H1 (cell line): Measurements from ENCODE around the gene PCDHB5. TPM values are rescaled to one million over a fixed set of nuclear protein-coding genes. Genes with fewer than 3 reads are reported as not detected.
"Not testable (repeated sequence)": the region's sequence is repeated elsewhere in the genome, so short reads cannot be mapped to it uniquely, and the experiment has no call there.

Experiments used
- CTCF ChIA-PET: fragments of 300-600 bp; sonication (Branson Sonifier 250); formaldehyde crosslinking; loops from one replicate; lab custom pipeline; 2021; ENCODE audit not compliant: partially characterized antibody; lab: Charles Lee
- POLR2A ChIA-PET: fragments of 300-600 bp; sonication (Branson Sonifier 250); formaldehyde crosslinking; loops from one replicate; lab custom pipeline; 2021; ENCODE audit warnings: inconsistent platforms; ENCODE audit not compliant: partially characterized antibody; lab: Charles Lee
- DNase-seq, 2 experiments: peaks; one replicate each; pipeline versions ENCODE4 v3.0.0 to v3.0.0-alpha.2; 2010 to 2022; ENCODE audit warnings: low spot score in 2 of 2, low read depth in 1 of 2, mixed read lengths in 1 of 2
- FAIRE-seq: peaks from 2 replicates; lab custom pipeline; 2011; peaks lifted over from hg19 to GRCh38; lab: Jason Lieb, UNC
- H2AFZ ChIP-seq: 2 replicates; pipeline ENCODE4 v1.8.1; 2012; ENCODE audit warnings: low read length, inconsistent platforms
- H2AK5ac ChIP-seq: 2 replicates; pipeline ENCODE4 v1.6.1; 2013; ENCODE audit warnings: low read depth, low read length
- H2BK120ac ChIP-seq: replicated peaks from 2 replicates; pipeline ENCODE3; 2013; ENCODE audit warnings: low read depth, low read length, inconsistent platforms
- H2BK12ac ChIP-seq: 2 replicates; pipeline ENCODE4 v1.6.1; 2013; ENCODE audit warnings: low read depth, low read length
- H2BK15ac ChIP-seq: 2 replicates; pipeline ENCODE4 v1.6.1; 2013; ENCODE audit warnings: low read length
- H2BK20ac ChIP-seq: 2 replicates; pipeline ENCODE4 v1.6.1; 2013; ENCODE audit warnings: low read length
- H2BK5ac ChIP-seq: 2 replicates; pipeline ENCODE4 v1.6.1; 2013; ENCODE audit warnings: low read depth, low read length
- H3K14ac ChIP-seq: 2 replicates; pipeline ENCODE4 v1.6.1; 2013; ENCODE audit warnings: inconsistent platforms; ENCODE audit not compliant: insufficient read length
- H3K18ac ChIP-seq: 2 replicates; pipeline ENCODE4 v1.6.1; 2013; ENCODE audit warnings: low read length; ENCODE audit errors: extremely low read depth
- H3K23ac ChIP-seq: 2 replicates; pipeline ENCODE4 v1.6.1; 2013; ENCODE audit warnings: inconsistent platforms; ENCODE audit not compliant: insufficient read length
- H3K23me2 ChIP-seq: 2 replicates; pipeline ENCODE4 v1.6.1; 2013; ENCODE audit warnings: low read depth, low read length
- H3K27ac ChIP-seq: 2 replicates; pipeline ENCODE4 v1.6.1; 2011; ENCODE audit warnings: low read depth, low read length, inconsistent platforms
- H3K27me3 ChIP-seq, 4 experiments: replicated peaks in 1 of 4; 1 replicate in 1 of 4; 2 replicates in 3 of 4; pipeline versions ENCODE4 v1.6.1 to v1.8.1; 2011 to 2013; ENCODE audit warnings: low read length in 3 of 4, mild to moderate bottlenecking in 3 of 4, inconsistent platforms in 2 of 4, mixed read lengths in 2 of 4, moderate library complexity in 1 of 4; ENCODE audit not compliant: control insufficient read depth in 3 of 4, insufficient read depth in 3 of 4; ENCODE audit errors: extremely low read depth in 1 of 4
- H3K36me3 ChIP-seq, 4 experiments: 2 replicates each; pipeline versions ENCODE4 v1.6.1 to v1.8.1; 2011 to 2013; ENCODE audit warnings: mild to moderate bottlenecking in 4 of 4, low read length in 3 of 4, moderate library complexity in 2 of 4, control low read depth in 1 of 4, inconsistent platforms in 1 of 4; ENCODE audit not compliant: insufficient read depth in 4 of 4, control insufficient read depth in 2 of 4
- H3K4ac ChIP-seq: replicated peaks from 2 replicates; pipeline ENCODE3; 2013; ENCODE audit warnings: low read length, low read depth, mixed read lengths, inconsistent platforms; ENCODE audit not compliant: insufficient read length
- H3K4me1 ChIP-seq, 4 experiments: replicated peaks in 1 of 4; 1 replicate in 1 of 4; 2 replicates in 3 of 4; pipeline versions ENCODE4 v1.6.1 to v1.8.1; 2011 to 2013; ENCODE audit warnings: low read length in 3 of 4, inconsistent platforms in 2 of 4, mixed read lengths in 1 of 4; ENCODE audit not compliant: insufficient read depth in 4 of 4, control insufficient read depth in 3 of 4
- H3K4me2 ChIP-seq, 2 experiments: 2 replicates each; pipeline versions ENCODE4 v1.6.1 to v1.8.1; 2011 to 2013; ENCODE audit warnings: low read depth in 2 of 2, low read length in 2 of 2, control low read depth in 1 of 2, inconsistent platforms in 1 of 2, mild to moderate bottlenecking in 1 of 2; ENCODE audit not compliant: insufficient read depth in 1 of 2
- H3K4me3 ChIP-seq, 4 experiments: fragments of 200-600, 300-600 bp in 1 of 4; sonication (generic), shearing (Covaris generic), sonication (Bioruptor Twin) in 1 of 4; 2 replicates each; pipeline versions ENCODE4 v1.5.1 to v1.8.1; 2011 to 2016; ENCODE audit warnings: low read length in 4 of 4, low read depth in 3 of 4, control low read depth in 2 of 4, inconsistent platforms in 2 of 4, mild to moderate bottlenecking in 2 of 4, mixed read lengths in 1 of 4, moderate library complexity in 1 of 4; ENCODE audit not compliant: insufficient read depth in 2 of 4; ENCODE audit errors: extremely low read depth in 1 of 4
- H3K56ac ChIP-seq: replicated peaks from 2 replicates; pipeline ENCODE3; 2013; ENCODE audit warnings: low read depth, mild to moderate bottlenecking, mixed read lengths, low read length, inconsistent platforms; ENCODE audit not compliant: insufficient read length
- H3K79me1 ChIP-seq: 2 replicates; pipeline ENCODE4 v1.6.1; 2013; ENCODE audit warnings: low read depth, low read length, control low read depth
- H3K79me2 ChIP-seq, 2 experiments: 2 replicates each; pipeline versions ENCODE4 v1.6.1 to v1.8.1; 2012 to 2013; ENCODE audit warnings: low read length in 2 of 2, mild to moderate bottlenecking in 2 of 2, inconsistent platforms in 1 of 2; ENCODE audit not compliant: insufficient read depth in 2 of 2, control insufficient read depth in 1 of 2
- H3K9ac ChIP-seq, 4 experiments: replicated peaks in 1 of 4; 1 replicate in 1 of 4; 2 replicates in 3 of 4; pipeline versions ENCODE4 v1.6.1 to v1.8.1; 2011 to 2013; ENCODE audit warnings: low read depth in 3 of 4, low read length in 3 of 4, control low read depth in 2 of 4, mild to moderate bottlenecking in 2 of 4, moderate library complexity in 2 of 4, inconsistent platforms in 1 of 4; ENCODE audit errors: extremely low read depth in 1 of 4
- H3K9me3 ChIP-seq, 2 experiments: 2 replicates each; pipeline versions ENCODE4 v1.6.1 to v1.8.1; 2012 to 2013; ENCODE audit warnings: mild to moderate bottlenecking in 2 of 2, moderate library complexity in 2 of 2, control low read depth in 1 of 2, inconsistent platforms in 1 of 2, low read depth in 1 of 2, low read length in 1 of 2, mixed read lengths in 1 of 2; ENCODE audit not compliant: insufficient read depth in 2 of 2
- H4K20me1 ChIP-seq, 2 experiments: replicated peaks in 1 of 2; 2 replicates each; pipeline versions ENCODE3 to v1.8.1; 2011 to 2013; ENCODE audit warnings: inconsistent platforms in 2 of 2, low read length in 2 of 2, mild to moderate bottlenecking in 1 of 2; ENCODE audit not compliant: insufficient read depth in 2 of 2, control insufficient read depth in 1 of 2
- H4K5ac ChIP-seq: 2 replicates; pipeline ENCODE4 v1.6.1; 2013; ENCODE audit warnings: low read length, low read depth, mixed read lengths, inconsistent platforms; ENCODE audit not compliant: insufficient read length
- H4K8ac ChIP-seq: 2 replicates; pipeline ENCODE4 v1.8.0; 2013; ENCODE audit warnings: mild to moderate bottlenecking, moderate library complexity, low read length, inconsistent platforms; ENCODE audit not compliant: insufficient read depth; ENCODE audit errors: extremely low read depth
- H4K91ac ChIP-seq: replicated peaks from 2 replicates; pipeline ENCODE3; 2013; ENCODE audit warnings: low read length, mixed read lengths, inconsistent platforms; ENCODE audit not compliant: insufficient read length
- HDAC2 ChIP-seq, 2 experiments: fragments of 300-600 bp in 1 of 2; sonication (generic) in 1 of 2; IDR thresholded peaks; 2 replicates each; pipeline ENCODE4 v1.6.1; 2011 to 2012; ENCODE audit warnings: low read depth in 2 of 2, low read length in 2 of 2, mild to moderate bottlenecking in 2 of 2, moderate library complexity in 2 of 2, borderline replicate concordance in 1 of 2, inconsistent platforms in 1 of 2
- WGBS, 2 experiments: shearing (Covaris generic) in 1 of 2; methylation state at CpG; one replicate each; pipeline versions ENCODE4 v1.1.6 to v1.1.7; 2013 to 2015; ENCODE audit warnings: low lambda C conversion rate in 2 of 2, mixed read lengths in 2 of 2, inconsistent platforms in 1 of 2, low coverage in 1 of 2, missing lambda C conversion rate in 1 of 2; ENCODE audit not compliant: insufficient replicate concordance in 2 of 2, insufficient coverage in 1 of 2, insufficient read length in 1 of 2; ENCODE audit errors: extremely low coverage in 1 of 2, missing lambda C conversion rate in 1 of 2; 5-methylcytosine and 5-hydroxymethylcytosine counted together
- polyA plus RNA-seq, 7 experiments: library from polyadenylated mRNA; depleted of rRNA in 3 of 7; stranded (reverse) in 5 of 7; unstranded in 2 of 7; fragments of >200 nt in 5 of 7; fragments of 200-250 nt in 2 of 7; gene quantifications; 1 replicate in 5 of 7; 2 replicates in 1 of 7; 4 replicates in 1 of 7; pipeline versions ENCODE4 v1.2.1 to v1.2.3, GENCODE V29; 2011 to 2013; ENCODE audit warnings: missing spikeins in 2 of 7, mixed read lengths in 2 of 7
- total RNA-seq: library from RNA; stranded (reverse); fragmentation: NEBNext Ultra II Directional; extraction: Animal tissue kit (Norgen Biotek cat#: 25700); gene quantifications from 2 replicates; pipeline ENCODE4 v1.2.1, GENCODE V29; 2021

PCDHB5 gene
- total and polyA plus RNA-seq, 2 of the 8 experiments (the other 6 are each of a cell fraction or from before 2014, with no cell fraction given): 2.4 to 8.2 TPM

- TF ChIP-seq HDAC2 (IDR thresholded peaks at IDR 0.05; ENCODE audit: borderline replicate concordance in 1 of 2, low read depth in 2 of 2, low read length in 2 of 2): no peak
Observed at GRCh38 chr5:141135718-141136266, 786 bp downstream of the PCDHB5 start (continued).

- POLR2A ChIA-PET, FAIRE-seq, H2BK12ac ChIP-seq, H3K18ac ChIP-seq, H2AK5ac ChIP-seq, H4K5ac ChIP-seq, H3K56ac ChIP-seq, DNase-seq, H3K23me2 ChIP-seq, H2BK20ac ChIP-seq, H3K27ac ChIP-seq, H2BK5ac ChIP-seq, H2BK120ac ChIP-seq, H2BK15ac ChIP-seq, H3K27me3 ChIP-seq, H3K79me2 ChIP-seq, H3K4me1 ChIP-seq, H4K91ac ChIP-seq, H3K14ac ChIP-seq, H3K4me2 ChIP-seq, H4K20me1 ChIP-seq, H2AFZ ChIP-seq, H4K8ac ChIP-seq, H3K9ac ChIP-seq, H3K23ac ChIP-seq, H3K79me1 ChIP-seq, H3K4me3 ChIP-seq, H3K4ac ChIP-seq: not testable (repeated sequence)
- peaks cover 19 to 31% of the 10 kb centered on the region in 2 experiments for H3K9me3 ChIP-seq
- H3K36me3 ChIP-seq: peaks cover 0 to 12% (median 3%) of the 10 kb centered on the region in 4 experiments; a peak in 3 of 8 replicates
- CTCF ChIA-PET: interaction anchor here (1.0 to 1.8 kb wide), 6 partner anchors 11 to 108 kb away, joined by 3 to 7 read pairs (median 4); partner anchors contain the start of genes PCDHB15, PCDHB3 and PCDHB4
- WGBS, 2 experiments: 97% methylated on average over 22 of the region's 34 CpGs; no CpG with 5 or more reads in 1 of the 2 experiments
Observed at GRCh38 chr5:141137346-141137745, 2.3 kb downstream of the PCDHB5 start.
